Measurements from ENCODE around the gene KLRK1.
"Not testable (repeated sequence)": the region's sequence is repeated elsewhere in the genome, so short reads cannot be mapped to it uniquely, and the experiment has no call there.

Gene KLRK1

DNA sequence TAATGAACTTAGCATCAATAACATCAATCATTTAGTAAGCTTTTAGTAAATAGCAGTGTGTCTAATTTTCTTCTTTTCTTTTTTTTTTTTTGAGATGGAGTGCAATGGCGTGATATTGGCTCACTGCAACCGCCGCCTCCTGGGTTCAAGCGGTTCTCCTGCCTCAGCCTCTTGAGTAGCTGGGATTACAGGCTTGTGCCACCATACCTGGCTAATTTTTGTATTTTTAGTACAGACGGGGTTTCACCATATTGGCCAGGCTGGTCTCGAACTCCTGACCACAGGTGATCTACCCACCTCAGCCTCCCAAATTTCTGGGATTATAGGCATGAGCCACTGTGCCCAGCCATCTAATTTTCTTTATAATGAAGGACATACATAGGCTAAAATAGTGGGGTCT lies 2.3 kb downstream of the KLRK1 start:
- H3K9me3 ChIP-seq (ENCODE audit: control insufficient read depth, low read depth, low read length); H3K4me1 ChIP-seq (ENCODE audit: control insufficient read depth, low read depth, low read length); H3K36me3 ChIP-seq (ENCODE audit: control insufficient read depth, low read depth, low read length); H3K27ac ChIP-seq (ENCODE audit: low read length); H3K27me3 ChIP-seq (ENCODE audit: control insufficient read depth, insufficient read depth, low read length); H3K9ac ChIP-seq (ENCODE audit: low read length); H3K4me3 ChIP-seq (ENCODE audit: low read length): not testable (repeated sequence)

DNA sequence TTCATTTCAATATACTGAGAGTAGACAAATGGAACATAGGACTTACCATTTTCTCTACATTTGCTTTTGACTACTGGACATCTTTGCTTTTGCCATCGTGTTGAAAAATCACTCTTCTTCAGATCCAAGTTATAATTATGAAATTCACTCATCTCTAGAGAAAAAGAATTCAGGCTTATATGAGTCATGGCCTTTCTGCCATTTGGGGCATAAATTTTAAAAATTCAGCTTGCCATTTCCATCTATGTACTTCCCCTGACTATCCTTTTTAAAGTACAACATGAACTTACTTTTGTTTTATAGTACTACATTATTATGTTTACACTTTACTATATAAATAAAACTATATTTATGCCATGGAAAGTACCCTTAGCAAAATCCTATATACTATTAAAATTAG lies 3.0 kb downstream of the KLRK1 start:
- H3K27me3 ChIP-seq (ENCODE audit: control insufficient read depth, insufficient read depth, low read length) = no peaks in the 10 kb centered on the region
- H3K9me3 ChIP-seq (ENCODE audit: control insufficient read depth, low read depth, low read length) = no peaks in the 10 kb centered on the region
- no peaks in the 10 kb centered on the region for H3K4me1 ChIP-seq (ENCODE audit: control insufficient read depth, low read depth, low read length)
- no peak overlapping the region for H3K9ac ChIP-seq (ENCODE audit: low read length)
- no peak overlapping the region for H3K27ac ChIP-seq (ENCODE audit: low read length)
- H3K4me3 ChIP-seq (ENCODE audit: low read length) = no peak overlapping the region
- no peaks in the 10 kb centered on the region for H3K36me3 ChIP-seq (ENCODE audit: control insufficient read depth, low read depth, low read length)

DNA sequence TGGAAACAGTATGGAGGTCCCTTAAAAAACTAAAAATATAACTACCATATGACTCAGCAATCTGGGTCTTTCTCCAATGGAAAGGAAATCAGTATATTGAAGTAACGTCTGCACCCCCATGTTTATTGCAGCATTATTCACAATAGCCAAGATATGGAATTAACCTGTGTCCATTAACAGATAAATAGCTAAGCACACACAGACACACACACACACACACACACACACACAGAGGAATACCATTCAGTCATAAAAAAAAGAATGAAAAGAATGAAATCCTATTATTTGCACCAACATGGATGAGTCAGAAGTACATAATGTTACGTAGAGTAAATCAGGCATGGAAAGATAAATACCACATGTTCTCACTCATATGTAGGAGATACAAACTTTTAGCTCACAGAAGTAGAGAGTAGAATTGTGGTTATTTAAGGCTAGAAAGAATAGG lies 4.7 kb downstream of the KLRK1 start:
- no peak overlapping the region for H3K9ac ChIP-seq (ENCODE audit: low read length)
- no peaks in the 10 kb centered on the region for H3K4me1 ChIP-seq (ENCODE audit: control insufficient read depth, low read depth, low read length)
- H3K4me3 ChIP-seq (ENCODE audit: low read length) = no peak overlapping the region
- H3K27me3 ChIP-seq (ENCODE audit: control insufficient read depth, insufficient read depth, low read length) = no peaks in the 10 kb centered on the region
- no peaks in the 10 kb centered on the region for H3K36me3 ChIP-seq (ENCODE audit: control insufficient read depth, low read depth, low read length)
- no peaks in the 10 kb centered on the region for H3K9me3 ChIP-seq (ENCODE audit: control insufficient read depth, low read depth, low read length)
- H3K27ac ChIP-seq (ENCODE audit: low read length) = no peak overlapping the region

DNA sequence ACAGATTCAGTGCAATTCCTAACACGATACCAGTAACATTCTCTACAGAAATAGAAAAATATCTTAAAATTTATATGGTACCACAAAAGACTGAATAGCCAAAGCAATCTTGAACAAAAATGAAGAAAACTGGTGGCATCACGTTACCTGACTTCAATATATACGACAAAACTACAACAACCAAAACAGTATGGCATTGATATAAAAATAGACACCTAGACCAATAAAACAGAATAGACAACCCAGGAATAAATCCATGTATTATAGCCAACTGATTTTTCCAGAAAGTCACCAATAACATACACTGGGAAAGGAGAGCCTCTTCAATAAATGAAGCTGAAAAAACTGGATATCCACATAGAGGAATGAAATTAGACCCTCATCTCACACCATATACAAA lies 5.7 kb downstream of the KLRK1 start:
- H3K9ac ChIP-seq (ENCODE audit: low read length) = no peak overlapping the region
- H3K36me3 ChIP-seq (ENCODE audit: control insufficient read depth, low read depth, low read length) = no peaks in the 10 kb centered on the region
- H3K27ac ChIP-seq (ENCODE audit: low read length) = no peak overlapping the region
- H3K27me3 ChIP-seq (ENCODE audit: control insufficient read depth, insufficient read depth, low read length) = no peaks in the 10 kb centered on the region
- no peaks in the 10 kb centered on the region for H3K9me3 ChIP-seq (ENCODE audit: control insufficient read depth, low read depth, low read length)
- H3K4me3 ChIP-seq (ENCODE audit: low read length) = no peak overlapping the region
- H3K4me1 ChIP-seq (ENCODE audit: control insufficient read depth, low read depth, low read length) = no peaks in the 10 kb centered on the region

DNA sequence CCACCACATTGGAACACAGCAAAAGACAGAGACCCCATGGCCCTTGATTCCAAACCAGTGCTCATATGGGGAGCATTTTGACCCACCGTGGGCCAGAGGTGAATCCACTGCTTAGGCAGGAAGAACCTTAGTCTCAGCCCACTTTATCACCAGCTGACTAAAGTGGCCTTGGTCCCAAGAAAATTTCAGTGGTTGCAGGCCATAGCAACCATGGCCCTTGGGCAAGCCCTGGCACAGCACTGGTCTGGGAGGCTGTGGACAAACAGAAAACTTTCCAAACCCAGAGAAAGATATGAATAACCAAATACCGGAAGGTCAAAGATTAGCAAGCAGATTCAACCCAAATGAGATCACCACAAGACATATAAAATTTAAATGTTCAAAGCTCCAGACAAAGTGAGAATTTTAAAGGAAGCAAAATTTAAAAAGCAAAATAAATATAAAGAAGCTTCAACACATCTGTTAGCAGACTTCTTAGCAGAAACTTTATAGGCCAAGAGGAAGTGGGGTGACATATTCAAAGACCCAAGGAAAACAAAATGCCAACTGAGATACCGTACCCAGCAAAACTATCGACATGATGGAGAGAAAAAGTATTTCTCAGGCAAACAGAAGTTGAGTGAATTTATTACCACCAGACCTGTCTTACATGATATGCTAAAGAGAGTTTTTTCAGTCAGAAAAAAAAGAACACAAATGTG lies 7.8 kb downstream of the KLRK1 start:
- Histone ChIP-seq H3K4me1 (ENCODE audit: control insufficient read depth, low read depth, low read length) (no peaks in the 10 kb centered on the region), H3K4me3 (ENCODE audit: low read length) (no peak overlapping the region), H3K36me3 (ENCODE audit: control insufficient read depth, low read depth, low read length) (no peaks in the 10 kb centered on the region), H3K9ac (ENCODE audit: low read length) (no peak overlapping the region), H3K9me3 (ENCODE audit: control insufficient read depth, low read depth, low read length) (no peaks in the 10 kb centered on the region), H3K27ac (ENCODE audit: low read length) (no peak overlapping the region), H3K27me3 (ENCODE audit: control insufficient read depth, insufficient read depth, low read length) (no peaks in the 10 kb centered on the region)

DNA sequence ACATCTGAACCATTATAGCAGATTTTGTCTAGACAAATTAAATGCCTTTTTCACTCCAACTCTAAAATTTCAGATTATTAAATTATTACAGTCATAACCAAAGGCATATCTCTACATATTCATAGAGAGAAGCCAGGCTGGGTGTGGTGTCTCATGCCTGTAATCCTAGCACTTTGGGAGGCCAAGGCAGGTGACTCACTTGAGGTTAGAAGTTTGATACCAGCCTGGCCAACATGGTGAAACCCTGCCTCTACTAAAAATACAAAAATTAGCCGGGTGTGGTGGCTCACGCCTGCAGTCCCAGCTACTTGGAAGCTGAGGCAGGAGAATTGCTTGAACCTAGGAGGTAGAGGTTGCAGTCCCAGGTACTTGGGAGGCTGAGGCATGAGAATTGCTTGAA lies 11.1 kb downstream of the KLRK1 start:
- not testable (repeated sequence) for H3K9me3 ChIP-seq (ENCODE audit: control insufficient read depth, low read depth, low read length); H3K27ac ChIP-seq (ENCODE audit: low read length); H3K9ac ChIP-seq (ENCODE audit: low read length); H3K27me3 ChIP-seq (ENCODE audit: control insufficient read depth, insufficient read depth, low read length); H3K36me3 ChIP-seq (ENCODE audit: control insufficient read depth, low read depth, low read length); H3K4me3 ChIP-seq (ENCODE audit: low read length); H3K4me1 ChIP-seq (ENCODE audit: control insufficient read depth, low read depth, low read length)

DNA sequence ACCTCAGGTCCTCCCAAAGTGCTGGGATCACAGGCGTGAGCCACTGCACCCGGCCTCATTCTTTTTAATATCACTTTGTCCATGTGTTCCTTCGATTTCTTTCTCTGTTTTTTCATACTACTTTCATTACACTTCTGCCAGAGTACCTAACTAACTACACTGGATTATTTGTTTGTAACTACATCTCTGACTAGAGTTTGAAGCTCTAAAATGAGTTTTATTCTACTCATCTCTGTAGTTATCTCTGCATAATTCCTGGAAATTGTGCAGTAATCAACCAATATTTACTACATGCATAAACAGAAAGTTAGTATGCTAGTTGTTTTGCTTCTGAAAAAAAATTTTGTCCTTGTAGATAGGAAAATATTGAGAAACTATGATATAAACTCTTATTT lies 15.2 kb downstream of the KLRK1 start:
- Histone ChIP-seq H3K27ac (ENCODE audit: low read length) (no peak overlapping the region), H3K27me3 (ENCODE audit: control insufficient read depth, insufficient read depth, low read length) (no peaks in the 10 kb centered on the region), H3K9me3 (ENCODE audit: control insufficient read depth, low read depth, low read length) (no peaks in the 10 kb centered on the region), H3K4me3 (ENCODE audit: low read length) (no peak overlapping the region), H3K9ac (ENCODE audit: low read length) (no peak overlapping the region), H3K4me1 (ENCODE audit: control insufficient read depth, low read depth, low read length) (peaks cover 6% of the 10 kb centered on the region), H3K36me3 (ENCODE audit: control insufficient read depth, low read depth, low read length) (no peaks in the 10 kb centered on the region)

DNA sequence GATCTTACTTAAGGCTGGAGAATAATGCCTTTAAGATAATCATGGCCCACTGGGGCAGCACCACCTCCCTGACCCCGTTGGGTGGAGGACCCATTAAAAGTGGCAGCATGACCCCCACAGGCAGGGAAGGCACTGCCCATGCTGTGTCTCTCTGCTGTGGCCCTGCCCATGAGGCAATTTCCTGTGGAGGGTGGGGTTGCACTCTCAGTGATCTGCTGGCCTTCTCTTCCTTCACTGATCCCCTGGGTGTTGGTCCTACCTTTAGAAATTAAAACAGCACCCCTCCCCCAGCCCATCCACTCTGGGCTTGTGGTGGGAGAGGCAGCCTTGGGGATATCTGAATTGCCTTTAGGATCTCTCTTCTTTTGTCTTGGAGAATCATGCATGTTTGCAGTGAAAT lies 17.3 kb downstream of the KLRK1 start:
- Histone ChIP-seq H3K27me3 (ENCODE audit: control insufficient read depth, insufficient read depth, low read length) (no peaks in the 10 kb centered on the region), H3K9me3 (ENCODE audit: control insufficient read depth, low read depth, low read length) (no peaks in the 10 kb centered on the region), H3K9ac (ENCODE audit: low read length) (no peak overlapping the region), H3K4me3 (ENCODE audit: low read length) (no peak overlapping the region), H3K27ac (ENCODE audit: low read length) (no peak overlapping the region), H3K36me3 (ENCODE audit: control insufficient read depth, low read depth, low read length) (no peaks in the 10 kb centered on the region), H3K4me1 (ENCODE audit: control insufficient read depth, low read depth, low read length) (peaks cover 6% of the 10 kb centered on the region)

DNA sequence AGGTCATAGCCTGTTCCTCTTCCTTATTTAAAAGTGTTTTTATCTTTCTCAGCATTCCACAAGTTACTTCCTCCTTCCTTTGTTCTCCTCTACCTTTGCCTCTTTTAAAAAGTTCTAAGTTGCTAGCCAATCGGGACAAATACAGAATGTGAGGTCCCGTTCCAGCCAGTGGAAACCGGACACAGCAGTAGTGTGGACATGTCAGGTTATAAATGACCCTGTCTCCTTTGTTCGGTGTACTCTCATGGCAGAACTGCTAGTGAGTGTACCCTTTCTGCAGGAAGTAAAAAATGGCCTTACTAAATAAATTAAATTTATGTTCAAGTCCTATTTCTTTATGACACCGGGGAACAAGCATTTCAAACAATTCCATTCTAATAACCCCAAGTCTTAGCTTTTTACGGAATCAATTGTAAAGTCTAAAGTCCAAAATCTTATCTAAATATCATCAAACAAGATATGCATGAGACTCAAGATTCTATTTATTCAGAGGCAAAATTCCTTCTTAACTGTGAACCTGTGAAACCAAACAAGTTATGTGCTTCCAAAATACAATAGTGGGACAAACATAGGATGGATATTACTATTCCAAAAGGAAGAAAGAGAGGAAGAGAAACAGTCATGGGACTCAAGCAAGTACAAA lies 17.8 kb downstream of the KLRK1 start:
- not testable (repeated sequence) for H3K9me3 ChIP-seq (ENCODE audit: control insufficient read depth, low read depth, low read length); H3K27ac ChIP-seq (ENCODE audit: low read length); H3K27me3 ChIP-seq (ENCODE audit: control insufficient read depth, insufficient read depth, low read length); H3K36me3 ChIP-seq (ENCODE audit: control insufficient read depth, low read depth, low read length); H3K4me3 ChIP-seq (ENCODE audit: low read length); H3K4me1 ChIP-seq (ENCODE audit: control insufficient read depth, low read depth, low read length); H3K9ac ChIP-seq (ENCODE audit: low read length)

DNA sequence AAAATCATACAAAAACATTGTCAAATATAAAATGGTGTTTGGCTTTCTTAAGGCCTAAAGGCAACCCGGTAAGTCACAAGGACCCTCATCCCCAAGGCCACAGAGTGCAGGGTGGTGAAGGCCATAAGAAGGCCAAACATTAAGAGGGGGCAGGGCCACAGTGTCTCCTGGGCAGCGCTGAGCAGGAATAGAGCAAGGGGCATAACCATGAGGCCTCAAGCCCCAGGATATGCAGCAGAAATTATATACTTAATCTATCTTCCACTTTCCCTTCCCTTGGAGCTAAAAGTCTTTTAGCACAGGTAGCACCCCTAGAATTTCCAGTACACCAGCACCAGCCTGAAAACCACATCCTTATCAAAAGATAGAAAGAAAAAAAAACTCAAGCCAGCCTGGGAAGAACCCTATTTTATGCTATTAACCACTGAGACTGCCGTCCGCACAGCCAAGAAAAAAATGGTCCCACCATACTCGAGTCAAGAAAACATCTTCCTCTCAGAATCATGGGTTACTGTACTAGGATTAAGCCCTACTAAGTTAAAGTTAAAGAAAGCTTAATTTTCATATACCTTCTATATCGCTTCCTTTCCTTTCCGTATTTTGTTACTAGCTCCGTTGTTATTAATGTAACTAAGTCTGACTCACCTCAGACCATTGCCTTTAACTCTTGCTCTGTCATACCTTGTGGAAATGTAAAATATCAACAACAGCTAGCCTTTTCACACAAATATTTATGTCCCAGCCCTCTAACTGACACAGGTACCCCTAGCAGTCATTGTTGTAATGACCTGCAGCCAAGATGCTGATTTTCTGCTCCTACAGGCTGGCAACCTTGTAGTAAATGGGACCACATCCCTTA lies 20.1 kb downstream of the KLRK1 start:
- Histone ChIP-seq H3K36me3 (ENCODE audit: control insufficient read depth, low read depth, low read length) (no peaks in the 10 kb centered on the region), H3K27ac (ENCODE audit: low read length) (no peak overlapping the region), H3K4me3 (ENCODE audit: low read length) (no peak overlapping the region), H3K27me3 (ENCODE audit: control insufficient read depth, insufficient read depth, low read length) (no peaks in the 10 kb centered on the region), H3K9me3 (ENCODE audit: control insufficient read depth, low read depth, low read length) (no peaks in the 10 kb centered on the region), H3K9ac (ENCODE audit: low read length) (no peak overlapping the region), H3K4me1 (ENCODE audit: control insufficient read depth, low read depth, low read length) (peaks cover 17% of the 10 kb centered on the region)

DNA sequence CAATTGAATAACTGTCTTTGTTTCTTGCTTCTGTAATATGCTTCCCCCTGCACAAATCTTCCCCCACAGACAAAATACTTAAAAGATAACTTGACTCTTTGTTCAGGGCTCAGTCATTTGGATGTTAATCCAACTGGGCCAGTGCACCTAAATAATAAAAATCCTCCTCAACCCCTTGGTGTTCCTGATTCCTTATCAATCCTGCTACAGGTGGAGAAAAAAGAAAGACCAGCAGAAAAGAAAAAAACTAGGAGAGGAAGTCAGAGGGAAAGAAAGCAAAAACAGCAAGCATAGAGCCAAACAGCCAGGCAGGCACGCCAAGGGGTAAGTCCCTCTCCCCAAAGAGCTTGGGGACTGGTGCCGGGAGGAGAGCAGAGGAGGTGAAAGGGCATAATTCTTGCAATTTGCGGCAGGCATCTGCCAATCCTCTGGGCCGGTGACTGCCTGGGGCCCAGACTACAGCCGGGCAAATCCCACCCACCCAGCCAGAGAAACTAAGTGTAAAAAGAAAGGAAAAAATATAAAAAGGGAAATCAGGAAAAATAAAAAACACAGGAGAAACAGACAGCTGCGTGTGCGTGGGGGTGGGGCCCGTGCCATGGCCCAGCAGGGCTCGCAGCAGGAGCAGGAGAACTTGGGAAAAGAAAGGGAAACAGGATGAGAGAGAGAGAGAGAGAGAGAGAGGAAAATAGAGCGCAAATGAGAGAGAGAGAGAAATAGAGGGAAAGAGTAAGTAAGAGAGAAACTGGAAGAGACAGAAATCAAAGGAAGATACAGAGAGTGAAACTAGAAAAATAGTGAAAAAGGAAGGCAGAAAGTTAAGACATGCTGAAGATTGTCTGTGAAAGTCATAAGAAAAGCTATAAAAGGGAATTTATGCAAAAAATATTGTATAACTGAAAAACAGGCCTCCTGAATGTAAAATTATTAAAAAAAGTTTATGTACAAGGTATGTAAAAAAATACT lies 21.4 kb downstream of the KLRK1 start:
- Histone ChIP-seq H3K9ac (ENCODE audit: low read length) (no peak overlapping the region), H3K27me3 (ENCODE audit: control insufficient read depth, insufficient read depth, low read length) (no peaks in the 10 kb centered on the region), H3K4me1 (ENCODE audit: control insufficient read depth, low read depth, low read length) (peaks cover 28% of the 10 kb centered on the region), H3K27ac (ENCODE audit: low read length) (no peak overlapping the region), H3K36me3 (ENCODE audit: control insufficient read depth, low read depth, low read length) (no peaks in the 10 kb centered on the region), H3K4me3 (ENCODE audit: low read length) (no peak overlapping the region), H3K9me3 (ENCODE audit: control insufficient read depth, low read depth, low read length) (no peaks in the 10 kb centered on the region)

Data from iPS-18a (cell line).